GM12872 (cell line): ENCODE data around the gene HMCN2.

ENCODE experiments used
- CTCF ChIP-seq: IDR thresholded peaks from 3 replicates; pipeline ENCODE4 v1.5.1; 2011; ENCODE audit warnings: low read depth, mild to moderate bottlenecking, low read length, moderate library complexity; ENCODE audit not compliant: insufficient read depth

HMCN2 gene

GRCh38 chr9:130459941-130460669 lies 194.5 kb downstream of the HMCN2 start:
- no peak for TF ChIP-seq CTCF

GRCh38 chr9:130461218-130461630 lies 195.7 kb downstream of the HMCN2 start:
- TF ChIP-seq CTCF = peak; percentile 84

GRCh38 chr9:130461731-130462130 lies 196.2 kb downstream of the HMCN2 start:
- TF ChIP-seq CTCF = no peak

GRCh38 chr9:130462685-130463540 lies 197.4 kb downstream of the HMCN2 start:
- TF ChIP-seq CTCF = no peak

GRCh38 chr9:130463763-130464745 lies 198.5 kb downstream of the HMCN2 start:
- TF ChIP-seq CTCF = no peak

GRCh38 chr9:130465383-130466096 lies 200.0 kb downstream of the HMCN2 start:
- TF ChIP-seq CTCF = no peak
